KBM-7 (cell line): ENCODE measurements around the gene PACRG.
A peak's percentile ranks its signal among the peaks of the same experiment; 100 is the strongest.
"Not testable (repeated sequence)": the region's sequence is repeated elsewhere in the genome, so short reads cannot be mapped to it uniquely, and the experiment has no call there.

Source experiments
- DNase-seq: peaks from one replicate; pipeline ENCODE4 v3.0.0-alpha.2; 2015
- in situ Hi-C: fragments of 300-500 bp; cut with MboI; formaldehyde crosslinking; loops from 2 replicates; pipeline ENCODE4 v1.14.3; 2020; ENCODE audit warnings: low sequenced_read_pairs, low pct_unique_long_range_greater_than_20kb, mixed read lengths

Gene PACRG

GRCh38 chr6:162727322-162728182 is at the start of gene PACRG, which contains the start of gene PRKN:
Gene PACRG, plus strand, starts transcription at chr6:162727974.
Gene PRKN, minus strand, starts transcription at chr6:162727766.
- DNase-seq = peak; percentile 98
- in situ Hi-C loops = no loop called here

- DNase-seq, in situ Hi-C loops: not testable (repeated sequence)
Observed at GRCh38 chr6:162678896-162679295, 48.9 kb upstream of the PACRG start.

- DNase-seq = no peak
- in situ Hi-C loops = no loop called here
Observed at GRCh38 chr6:162679681-162680080, 48.1 kb upstream of the PACRG start.

- DNase-seq = no peak
- in situ Hi-C loops = no loop called here
Observed at GRCh38 chr6:162680367-162680766, 47.4 kb upstream of the PACRG start.

- in situ Hi-C loops = no loop called here
- DNase-seq = no peak
Observed at GRCh38 chr6:162680871-162681270, 46.9 kb upstream of the PACRG start.

- in situ Hi-C loops = no loop called here
- no peak for DNase-seq
Observed at GRCh38 chr6:162681447-162681846, 46.3 kb upstream of the PACRG start.

- in situ Hi-C loops = no loop called here
- DNase-seq = no peak
Observed at GRCh38 chr6:162683135-162683534, 44.6 kb upstream of the PACRG start.

- in situ Hi-C loops = no loop called here
Observed at GRCh38 chr6:162684052-162684451, 43.7 kb upstream of the PACRG start.

GRCh38 chr6:162684961-162685360 is 42.8 kb upstream of the PACRG start:
- DNase-seq = no peak
- in situ Hi-C loops = no loop called here

More at GRCh38 chr6:162684052-162684451, 43.7 kb upstream of the PACRG start:
- no peak for DNase-seq

- no peak for DNase-seq
- in situ Hi-C loops = no loop called here
Observed at GRCh38 chr6:162685586-162685985, 42.2 kb upstream of the PACRG start.

- no peak for DNase-seq
- in situ Hi-C loops = no loop called here
Observed at GRCh38 chr6:162688751-162689345, 38.9 kb upstream of the PACRG start.

GRCh38 chr6:162690158-162690557 is 37.6 kb upstream of the PACRG start:
- DNase-seq = no peak
- in situ Hi-C loops = no loop called here

GRCh38 chr6:162697872-162698403 is 29.8 kb upstream of the PACRG start:
- in situ Hi-C loops = no loop called here

GRCh38 chr6:162698440-162698839 is 29.3 kb upstream of the PACRG start:
- in situ Hi-C loops = no loop called here
- DNase-seq = no peak

More at GRCh38 chr6:162697872-162698403, 29.8 kb upstream of the PACRG start:
- no peak for DNase-seq

- DNase-seq = no peak
- in situ Hi-C loops = no loop called here
Observed at GRCh38 chr6:162699961-162700360, 27.8 kb upstream of the PACRG start.

GRCh38 chr6:162700966-162701365 is 26.8 kb upstream of the PACRG start:
- DNase-seq = no peak
- in situ Hi-C loops = no loop called here

- in situ Hi-C loops = no loop called here
- DNase-seq = no peak
Observed at GRCh38 chr6:162701551-162701950, 26.2 kb upstream of the PACRG start.

GRCh38 chr6:162702446-162702845 is 25.3 kb upstream of the PACRG start:
- in situ Hi-C loops = no loop called here
- no peak for DNase-seq

GRCh38 chr6:162704001-162704400 is 23.8 kb upstream of the PACRG start:
- no peak for DNase-seq
- in situ Hi-C loops = no loop called here

GRCh38 chr6:162705736-162706135 is 22.0 kb upstream of the PACRG start:
- no peak for DNase-seq
- in situ Hi-C loops = no loop called here
